HepG2 (cell line): Measurements from ENCODE around the gene NFIL3.

ENCODE experiments used
- HCFC1 ChIP-seq: fragments of 150-350 bp; IDR thresholded peaks from 2 replicates; pipeline ENCODE4 v1.6.1; 2014; ENCODE audit warnings: low read depth, low read length
- POLR2A ChIP-seq, 2 experiments: IDR thresholded peaks; 2 replicates each; pipeline ENCODE4 v1.6.1; 2011; ENCODE audit warnings: low read depth in 2 of 2, low read length in 2 of 2, mild to moderate bottlenecking in 1 of 2, moderate library complexity in 1 of 2; ENCODE audit not compliant: insufficient read depth in 1 of 2
- ZNF572 ChIP-seq: sonication (generic); formaldehyde crosslinking; IDR thresholded peaks from 2 replicates; pipeline ENCODE4 v1.5.1; 2020; ENCODE audit warnings: mild to moderate bottlenecking, missing genetic modification reagents
- TF ChIP-seq, protein P1 (sequence below): sonication (generic); formaldehyde crosslinking; IDR thresholded peaks from 2 replicates; pipeline ENCODE4 v1.4.0; 2020; ENCODE audit warnings: missing genetic modification reagents

DNA sequence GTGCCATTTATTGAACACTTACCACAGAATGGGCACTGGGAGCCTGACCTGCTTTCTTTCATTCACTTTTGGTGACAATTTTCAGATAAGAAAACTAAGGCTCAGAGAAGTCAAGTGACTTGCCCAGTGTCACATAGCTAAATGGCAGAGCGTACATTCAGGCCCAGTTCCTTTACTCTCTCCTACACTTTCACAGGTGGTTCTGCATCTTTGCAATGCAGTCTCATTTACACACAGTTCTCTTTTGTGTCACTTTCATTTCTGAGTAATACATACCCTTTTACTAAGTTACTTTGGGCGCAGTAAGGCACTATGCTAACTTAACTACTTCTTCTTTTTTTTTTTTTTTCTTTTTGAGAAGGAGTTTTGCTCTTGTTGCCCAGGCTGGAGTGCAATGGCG is 8.3 kb downstream of the NFIL3 start:
- no peak for TF ChIP-seq ZNF572 (CRISPR knock-in tag)
- TF ChIP-seq HCFC1 = no peak
- TF ChIP-seq POLR2A (IDR thresholded peaks at IDR 0.05; ENCODE audit: insufficient read depth in 1 of 2, low read depth in 2 of 2, low read length in 2 of 2) = no peak
- TF ChIP-seq, protein P1, sequence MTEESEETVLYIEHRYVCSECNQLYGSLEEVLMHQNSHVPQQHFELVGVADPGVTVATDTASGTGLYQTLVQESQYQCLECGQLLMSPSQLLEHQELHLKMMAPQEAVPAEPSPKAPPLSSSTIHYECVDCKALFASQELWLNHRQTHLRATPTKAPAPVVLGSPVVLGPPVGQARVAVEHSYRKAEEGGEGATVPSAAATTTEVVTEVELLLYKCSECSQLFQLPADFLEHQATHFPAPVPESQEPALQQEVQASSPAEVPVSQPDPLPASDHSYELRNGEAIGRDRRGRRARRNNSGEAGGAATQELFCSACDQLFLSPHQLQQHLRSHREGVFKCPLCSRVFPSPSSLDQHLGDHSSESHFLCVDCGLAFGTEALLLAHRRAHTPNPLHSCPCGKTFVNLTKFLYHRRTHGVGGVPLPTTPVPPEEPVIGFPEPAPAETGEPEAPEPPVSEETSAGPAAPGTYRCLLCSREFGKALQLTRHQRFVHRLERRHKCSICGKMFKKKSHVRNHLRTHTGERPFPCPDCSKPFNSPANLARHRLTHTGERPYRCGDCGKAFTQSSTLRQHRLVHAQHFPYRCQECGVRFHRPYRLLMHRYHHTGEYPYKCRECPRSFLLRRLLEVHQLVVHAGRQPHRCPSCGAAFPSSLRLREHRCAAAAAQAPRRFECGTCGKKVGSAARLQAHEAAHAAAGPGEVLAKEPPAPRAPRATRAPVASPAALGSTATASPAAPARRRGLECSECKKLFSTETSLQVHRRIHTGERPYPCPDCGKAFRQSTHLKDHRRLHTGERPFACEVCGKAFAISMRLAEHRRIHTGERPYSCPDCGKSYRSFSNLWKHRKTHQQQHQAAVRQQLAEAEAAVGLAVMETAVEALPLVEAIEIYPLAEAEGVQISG (CRISPR knock-in tag) = no peak
